ENCODE results near the gene DRICH1. TPM values are rescaled to one million over a fixed set of nuclear protein-coding genes. Genes with fewer than 3 reads are reported as not detected.
"Not testable (repeated sequence)": the region's sequence is repeated elsewhere in the genome, so short reads cannot be mapped to it uniquely, and the experiment has no call there.

Gene DRICH1
- total RNA-seq, 2 experiments from 2014 or later = 0.38 to 0.49 TPM

DNA sequence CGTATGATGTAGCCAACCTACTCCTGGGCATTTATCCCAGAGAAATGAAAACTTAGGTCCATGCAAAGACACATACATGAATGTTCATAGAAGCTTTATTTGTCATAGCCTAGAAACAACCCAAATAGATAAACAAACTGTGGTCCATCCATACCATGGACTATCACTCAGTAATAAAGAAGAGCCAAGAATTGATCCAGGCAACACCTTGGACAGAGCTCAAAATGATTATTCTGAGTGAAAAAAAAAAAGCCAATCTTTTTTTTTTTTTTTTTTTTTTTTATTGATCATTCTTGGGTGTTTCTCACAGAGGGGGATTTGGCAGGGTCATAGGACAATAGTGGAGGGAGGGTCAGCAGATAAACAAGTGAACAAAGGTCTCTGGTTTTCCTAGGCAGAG, 71.9 kb downstream of the DRICH1 start:
- BruUV-seq (replicated peaks); CTCF ChIA-PET (ENCODE audit: unreplicated experiment): not testable (repeated sequence)

More for the DNA sequence above, 71.9 kb downstream of the DRICH1 start:
- H3K4me3 ChIP-seq (ENCODE audit: low read depth, low read length, poor library complexity, severe bottlenecking); intact Hi-C loops (cut with micrococcal nuclease; ENCODE audit: unreplicated experiment); POLR2A ChIA-PET; H2AFZ ChIP-seq (ENCODE audit: low read length); H3K4me2 ChIP-seq (ENCODE audit: low read length); H3K4me1 ChIP-seq (ENCODE audit: insufficient read depth, low read length, poor library complexity, severe bottlenecking); H4K20me1 ChIP-seq (ENCODE audit: insufficient read depth, low read length); H3K9me2 ChIP-seq (ENCODE audit: insufficient read depth, low read length); H3K9me3 ChIP-seq (ENCODE audit: low read length); DNase-seq (ENCODE audit: low spot score); H3K36me3 ChIP-seq (ENCODE audit: insufficient read depth, low read length); H3K79me2 ChIP-seq (ENCODE audit: insufficient read depth, low read depth, low read length); H3K27ac ChIP-seq (ENCODE audit: low read depth, low read length, poor library complexity, severe bottlenecking): not testable (repeated sequence)

Small RNAs within 50 kb of the gene (small RNA-seq; reads per million reads assigned to genes)
- not detected for gene AP000346.3

Other genes starting within 250 kb of the DRICH1 start
- gene IGLL1, start 52.0 kb downstream of the DRICH1 start, total RNA-seq (2014; rRNA removed; shearing (Covaris generic)) = not detected in 2 replicates
- not detected in 2 replicates for gene IGLL1, start 52.0 kb downstream of the DRICH1 start, total RNA-seq (2022)
- 0.98 TPM in 1 of 2 replicates, not detected in the other for gene RGL4, start 58.7 kb upstream of the DRICH1 start, total RNA-seq (2014; rRNA removed; shearing (Covaris generic))
- gene RGL4, start 58.7 kb upstream of the DRICH1 start, total RNA-seq (2022) = 0.89 and 0.97 TPM in 2 replicates
- 5.1 and 6.0 TPM in 2 replicates for gene ZNF70, start 118.8 kb upstream of the DRICH1 start, total RNA-seq (2014; rRNA removed; shearing (Covaris generic))
- 8.4 and 8.7 TPM in 2 replicates for gene ZNF70, start 118.8 kb upstream of the DRICH1 start, total RNA-seq (2022)
- gene VPREB3, start 122.1 kb upstream of the DRICH1 start, total RNA-seq (2014; rRNA removed; shearing (Covaris generic)) = 163 and 241 TPM in 2 replicates
- 312 and 333 TPM in 2 replicates for gene VPREB3, start 122.1 kb upstream of the DRICH1 start, total RNA-seq (2022)
- gene C22orf15, start 130.7 kb upstream of the DRICH1 start, total RNA-seq (2014; rRNA removed; shearing (Covaris generic)) = 1.0 and 1.7 TPM in 2 replicates
- 0.86 and 1.3 TPM in 2 replicates for gene C22orf15, start 130.7 kb upstream of the DRICH1 start, total RNA-seq (2022)
- 50.8 and 54.6 TPM in 2 replicates for gene CHCHD10, start 135.7 kb upstream of the DRICH1 start, total RNA-seq (2014; rRNA removed; shearing (Covaris generic))
- gene CHCHD10, start 135.7 kb upstream of the DRICH1 start, total RNA-seq (2022) = 191 and 252 TPM in 2 replicates
- 10.0 and 12.9 TPM in 2 replicates for gene MMP11, start 140.5 kb upstream of the DRICH1 start, total RNA-seq (2014; rRNA removed; shearing (Covaris generic))
- gene MMP11, start 140.5 kb upstream of the DRICH1 start, total RNA-seq (2022) = 6.3 and 9.2 TPM in 2 replicates
- 265 and 297 TPM in 2 replicates for gene SMARCB1, start 154.6 kb upstream of the DRICH1 start, total RNA-seq (2014; rRNA removed; shearing (Covaris generic))
- gene SMARCB1, start 154.6 kb upstream of the DRICH1 start, total RNA-seq (2022) = 242 and 252 TPM in 2 replicates
- 34.6 and 44.6 TPM in 2 replicates for gene DERL3, start 206.7 kb upstream of the DRICH1 start, total RNA-seq (2014; rRNA removed; shearing (Covaris generic))
- gene DERL3, start 206.7 kb upstream of the DRICH1 start, total RNA-seq (2022) = 52.1 and 64.1 TPM in 2 replicates
- 16.0 and 16.4 TPM in 2 replicates for gene SLC2A11, start 225.6 kb upstream of the DRICH1 start, total RNA-seq (2014; rRNA removed; shearing (Covaris generic))
- 41.6 and 50.2 TPM in 2 replicates for gene SLC2A11, start 225.6 kb upstream of the DRICH1 start, total RNA-seq (2022)

Measured in OCI-LY7 (cell line).